C4-2B (cell line): ENCODE measurements around the gene GRIN3A.

Experiments
- ZFX ChIP-seq: fragments of 450-650 bp; IDR thresholded peaks from 2 replicates; pipeline ENCODE4 v1.6.1; 2017
- TF ChIP-seq, protein P1 (sequence below): fragments of 450-650 bp; conservative IDR thresholded peaks from 2 replicates; pipeline ENCODE4 v1.5.1; 2017; ENCODE audit warnings: mild to moderate bottlenecking

DNA sequence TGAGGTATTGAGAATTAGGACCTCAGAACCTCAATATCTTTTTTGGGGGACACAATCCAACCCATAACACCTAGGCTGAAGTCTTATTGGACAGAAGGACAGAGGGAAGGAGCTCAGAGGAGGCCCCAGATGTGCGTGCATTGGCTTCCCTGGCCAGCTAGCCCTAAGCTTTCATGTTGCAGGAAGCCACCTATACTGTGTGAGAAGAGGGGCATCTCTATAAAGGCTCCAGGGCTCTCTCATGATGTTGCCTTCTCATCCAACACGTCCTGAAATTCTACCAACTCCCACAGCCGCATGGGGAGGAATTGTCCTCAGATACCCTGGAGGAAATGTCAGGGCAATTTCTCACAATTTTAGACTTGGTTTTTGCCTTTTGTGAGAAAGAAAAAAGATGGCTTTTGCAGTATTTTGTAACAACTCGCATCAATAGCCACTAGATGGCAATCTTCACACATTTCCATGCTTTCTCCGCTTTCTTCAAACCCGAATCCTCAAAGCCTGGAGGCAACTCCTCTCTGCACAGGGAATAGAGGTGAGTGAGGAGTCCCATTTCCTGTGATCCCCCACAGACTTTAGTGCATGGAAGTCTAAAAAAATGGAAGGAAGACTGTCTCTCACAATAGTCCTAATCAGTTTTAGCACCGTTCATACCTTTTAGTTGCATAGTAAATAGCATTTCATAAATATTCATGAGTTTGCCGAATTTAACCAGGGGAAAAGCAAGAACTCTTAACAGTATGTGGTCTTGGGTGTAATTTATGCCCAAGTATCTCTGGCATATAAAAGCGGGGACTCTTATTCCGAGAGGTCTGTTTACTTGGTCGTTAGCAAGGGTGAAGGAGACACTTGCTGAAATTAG, 136.3 kb downstream of the GRIN3A start:
- TF ChIP-seq, protein P1, sequence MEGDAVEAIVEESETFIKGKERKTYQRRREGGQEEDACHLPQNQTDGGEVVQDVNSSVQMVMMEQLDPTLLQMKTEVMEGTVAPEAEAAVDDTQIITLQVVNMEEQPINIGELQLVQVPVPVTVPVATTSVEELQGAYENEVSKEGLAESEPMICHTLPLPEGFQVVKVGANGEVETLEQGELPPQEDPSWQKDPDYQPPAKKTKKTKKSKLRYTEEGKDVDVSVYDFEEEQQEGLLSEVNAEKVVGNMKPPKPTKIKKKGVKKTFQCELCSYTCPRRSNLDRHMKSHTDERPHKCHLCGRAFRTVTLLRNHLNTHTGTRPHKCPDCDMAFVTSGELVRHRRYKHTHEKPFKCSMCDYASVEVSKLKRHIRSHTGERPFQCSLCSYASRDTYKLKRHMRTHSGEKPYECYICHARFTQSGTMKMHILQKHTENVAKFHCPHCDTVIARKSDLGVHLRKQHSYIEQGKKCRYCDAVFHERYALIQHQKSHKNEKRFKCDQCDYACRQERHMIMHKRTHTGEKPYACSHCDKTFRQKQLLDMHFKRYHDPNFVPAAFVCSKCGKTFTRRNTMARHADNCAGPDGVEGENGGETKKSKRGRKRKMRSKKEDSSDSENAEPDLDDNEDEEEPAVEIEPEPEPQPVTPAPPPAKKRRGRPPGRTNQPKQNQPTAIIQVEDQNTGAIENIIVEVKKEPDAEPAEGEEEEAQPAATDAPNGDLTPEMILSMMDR, result peak; percentile 84
- TF ChIP-seq ZFX, result no peak
